HG03196 (cell line): ENCODE measurements around the gene TRIM31.
"Not testable (repeated sequence)": the region's sequence is repeated elsewhere in the genome, so short reads cannot be mapped to it uniquely, and the experiment has no call there.

ENCODE experiments used
- ATAC-seq: cut with Tn5 transposase; IDR thresholded peaks from one replicate; pipeline ENCODE4 v1.9.1; 2021; ENCODE audit not compliant: unreplicated experiment

Gene TRIM31

DNA sequence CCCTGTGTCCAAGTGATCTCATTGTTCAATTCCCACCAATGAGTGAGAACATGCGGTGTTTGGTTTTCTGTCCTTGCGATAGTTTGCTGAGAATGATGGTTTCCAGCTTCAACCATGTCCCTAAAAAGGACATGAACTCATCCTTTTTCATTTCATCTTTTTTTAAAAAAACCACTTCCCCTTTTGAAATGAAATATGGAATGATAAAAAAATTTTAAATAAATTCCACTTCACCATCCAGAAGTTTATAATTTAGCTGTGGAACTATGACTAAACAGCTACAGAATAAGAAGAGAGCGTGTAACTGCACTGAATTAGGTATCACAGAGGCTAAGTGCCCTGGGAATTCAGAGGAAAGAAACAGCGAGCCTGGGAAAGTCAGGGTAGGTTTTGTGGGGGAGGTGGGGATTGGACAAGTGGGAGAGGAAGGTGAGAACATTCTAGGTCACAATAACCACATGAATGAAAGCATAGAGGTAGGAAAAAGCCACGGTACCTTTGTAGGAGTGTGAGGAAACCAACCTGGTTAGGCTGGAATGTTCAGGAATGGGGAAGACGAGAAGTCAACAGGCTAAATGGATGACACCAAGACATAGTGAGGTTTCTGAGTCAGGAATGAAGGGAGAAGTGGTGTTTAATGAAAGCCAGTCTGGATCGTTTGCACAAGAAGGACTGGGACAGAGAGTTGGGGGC lies 37.1 kb upstream of the TRIM31 start:
- no peak for ATAC-seq

GRCh38 chr6:30149234-30149633 lies 36.3 kb upstream of the TRIM31 start:
- no peak for ATAC-seq

DNA sequence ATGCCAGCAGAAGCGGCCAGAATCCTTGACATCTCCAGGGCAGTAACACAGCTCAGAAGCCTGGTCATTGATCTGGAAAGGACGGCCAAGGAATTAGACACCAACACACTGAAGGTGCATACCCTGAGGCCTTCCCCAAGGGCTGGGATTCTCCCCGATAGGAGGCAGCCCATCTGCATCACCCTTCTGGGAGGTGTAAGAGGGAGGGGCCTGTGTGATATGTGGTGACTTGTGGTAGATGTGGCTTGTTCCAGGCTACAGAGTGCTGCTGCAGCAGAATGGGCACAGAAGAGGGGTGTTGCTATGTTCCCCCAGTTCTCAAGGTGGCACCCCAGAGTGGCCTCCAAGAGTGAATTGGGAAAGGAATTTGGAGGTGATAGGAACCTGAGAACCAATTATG lies 34.2 kb upstream of the TRIM31 start:
- ATAC-seq, result no peak

DNA sequence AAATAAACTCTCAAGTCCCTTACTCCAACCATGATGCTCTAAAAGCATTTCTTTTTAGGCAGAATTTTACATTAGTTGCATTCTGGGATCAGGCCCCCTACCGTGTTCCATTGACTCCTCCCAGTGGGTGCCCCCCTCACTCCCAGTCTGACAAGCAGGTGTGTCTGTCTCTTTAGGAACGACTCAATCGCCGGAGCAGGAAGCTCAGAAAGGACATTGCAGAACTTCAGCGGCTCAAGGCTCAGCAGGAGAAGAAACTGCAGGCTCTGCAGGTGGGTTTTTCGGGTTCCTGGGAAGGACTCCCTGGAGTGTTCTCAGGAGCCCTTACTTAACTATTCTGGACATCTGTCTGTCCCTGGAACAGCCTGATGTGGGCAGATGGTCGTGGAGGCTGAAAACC lies 32.9 kb upstream of the TRIM31 start:
- no peak for ATAC-seq

- ATAC-seq, result no peak
These were observed 31.9 kb upstream of the TRIM31 start for GRCh38 chr6:30144811-30145210.

DNA sequence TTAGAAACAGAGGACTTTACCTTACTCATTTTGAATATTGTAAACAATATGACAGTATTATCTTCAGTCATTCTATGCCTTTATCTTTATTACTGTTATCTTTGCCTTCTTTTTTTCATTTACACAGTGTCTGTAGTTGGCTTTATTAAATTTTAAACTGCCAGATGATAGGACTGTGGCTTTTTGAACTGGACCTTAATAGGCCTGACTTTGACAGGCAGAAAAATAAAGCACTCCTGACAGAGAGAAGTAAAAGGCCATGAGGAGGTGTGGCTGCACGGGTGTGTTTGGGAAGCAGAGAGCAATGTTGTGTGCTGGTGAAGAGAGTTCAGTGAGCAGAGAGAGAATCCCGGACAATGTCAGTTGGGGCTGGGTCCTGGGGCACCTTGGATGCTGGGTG lies 30.9 kb upstream of the TRIM31 start:
- no peak for ATAC-seq

- no peak for ATAC-seq
These were observed 29.8 kb upstream of the TRIM31 start for GRCh38 chr6:30142665-30143064.

DNA sequence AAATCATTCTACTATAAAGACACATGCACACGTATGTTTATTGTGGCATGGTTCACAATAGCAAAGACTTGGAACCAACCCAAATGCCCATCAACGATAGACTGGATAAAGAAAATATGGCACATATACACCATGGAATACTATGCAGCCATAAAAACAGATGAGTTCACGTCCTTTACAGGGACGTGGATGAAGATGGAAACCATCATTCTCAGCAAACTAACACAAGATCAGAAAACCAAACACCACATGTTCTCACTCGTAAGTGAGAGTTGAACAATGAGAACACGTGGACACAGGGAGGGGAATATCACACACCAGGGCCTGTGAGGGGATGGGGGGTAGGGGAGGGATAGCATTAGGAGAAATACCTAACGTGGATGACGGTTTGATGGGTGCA lies 27.4 kb upstream of the TRIM31 start:
- ATAC-seq, result not testable (repeated sequence)

DNA sequence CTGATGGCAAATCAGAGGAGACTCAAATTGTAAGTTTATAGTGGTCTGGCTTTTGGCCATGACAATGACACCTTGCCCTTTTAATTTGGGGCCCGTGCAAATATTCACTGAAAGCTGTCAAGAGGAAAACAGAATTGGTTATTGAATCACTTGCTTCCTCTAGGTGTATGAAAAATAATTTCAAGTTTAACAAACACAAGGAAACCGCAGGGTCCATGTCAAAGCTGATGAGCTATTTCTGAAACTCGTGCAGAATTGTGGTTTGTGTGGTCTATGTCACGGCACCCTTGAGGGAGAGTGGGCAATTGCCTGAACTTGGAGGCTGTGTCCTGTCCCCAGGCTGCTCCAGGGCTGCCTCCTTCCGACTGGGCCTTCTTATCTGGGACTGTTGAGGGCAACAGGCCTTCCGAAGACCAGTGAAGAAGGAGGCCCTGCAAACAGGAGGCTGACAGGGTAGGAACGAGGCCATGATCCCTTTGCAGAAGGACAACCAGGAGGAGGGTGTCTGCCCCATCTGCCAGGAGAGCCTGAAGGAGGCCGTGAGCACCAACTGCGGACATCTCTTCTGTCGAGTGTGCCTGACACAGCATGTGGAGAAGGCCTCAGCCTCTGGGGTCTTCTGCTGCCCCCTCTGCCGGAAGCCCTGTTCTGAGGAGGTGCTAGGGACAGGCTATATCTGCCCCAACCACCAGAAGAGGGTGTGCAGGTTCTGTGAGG lies 23.8 kb upstream of the TRIM31 start:
- ATAC-seq, result no peak

- ATAC-seq, result no peak
These were observed 22.9 kb upstream of the TRIM31 start, which contains the start of gene TRIM40 for GRCh38 chr6:30135757-30136156. TSS of gene TRIM40 (plus strand) at chr6:30136140. CDS start at chr6:30137037, 897 bp downstream.

DNA sequence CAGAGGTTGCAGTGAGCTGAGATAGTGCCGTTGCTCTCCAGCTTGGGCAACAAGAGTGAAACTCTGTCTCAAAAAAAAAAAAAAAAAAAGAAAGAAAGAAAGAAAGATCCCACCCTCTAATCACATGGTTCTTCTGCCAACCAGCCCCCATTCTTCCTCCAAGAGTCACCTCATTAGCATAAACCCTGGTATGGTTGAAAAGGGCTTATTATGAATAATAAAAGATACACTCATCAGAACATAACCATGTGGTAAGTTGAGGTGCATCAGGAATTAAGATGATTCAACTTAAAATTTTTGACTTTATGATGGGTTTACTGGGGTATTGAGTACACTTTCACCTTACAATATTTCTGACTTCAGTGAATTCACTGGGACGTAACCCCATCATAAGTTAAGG lies 22.3 kb upstream of the TRIM31 start:
- no peak for ATAC-seq

DNA sequence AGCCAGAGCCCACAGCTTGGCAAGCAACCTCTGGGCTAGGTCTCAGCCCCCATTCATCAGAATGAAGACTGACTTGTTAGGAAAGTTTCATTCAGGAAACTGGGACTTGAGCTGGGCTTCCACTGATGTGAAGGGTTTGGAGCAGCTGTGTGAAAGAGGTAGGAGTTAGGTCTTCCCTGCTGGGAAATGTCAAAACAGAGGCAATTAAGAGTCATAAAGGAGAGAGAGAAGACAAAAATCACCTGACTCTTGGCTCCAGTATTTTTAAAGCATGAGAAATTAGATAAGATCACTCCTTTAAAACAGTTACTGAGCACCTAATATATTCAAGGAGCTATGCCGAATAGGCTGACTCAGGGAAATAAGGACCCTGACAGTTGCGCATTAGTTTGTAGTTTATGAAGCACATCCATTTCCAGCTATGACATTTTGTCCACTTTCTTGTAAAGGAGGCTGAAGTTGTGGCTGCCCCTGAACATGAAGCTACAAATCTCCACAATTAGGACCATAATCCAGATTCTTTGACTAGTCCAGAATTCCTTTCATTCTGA lies 19.1 kb upstream of the TRIM31 start:
- no peak for ATAC-seq

GRCh38 chr6:30130887-30131862 lies 18.3 kb upstream of the TRIM31 start:
- ATAC-seq, result peak; percentile 65

- ATAC-seq, result no peak
These were observed 17.3 kb upstream of the TRIM31 start for GRCh38 chr6:30130179-30130679.

DNA sequence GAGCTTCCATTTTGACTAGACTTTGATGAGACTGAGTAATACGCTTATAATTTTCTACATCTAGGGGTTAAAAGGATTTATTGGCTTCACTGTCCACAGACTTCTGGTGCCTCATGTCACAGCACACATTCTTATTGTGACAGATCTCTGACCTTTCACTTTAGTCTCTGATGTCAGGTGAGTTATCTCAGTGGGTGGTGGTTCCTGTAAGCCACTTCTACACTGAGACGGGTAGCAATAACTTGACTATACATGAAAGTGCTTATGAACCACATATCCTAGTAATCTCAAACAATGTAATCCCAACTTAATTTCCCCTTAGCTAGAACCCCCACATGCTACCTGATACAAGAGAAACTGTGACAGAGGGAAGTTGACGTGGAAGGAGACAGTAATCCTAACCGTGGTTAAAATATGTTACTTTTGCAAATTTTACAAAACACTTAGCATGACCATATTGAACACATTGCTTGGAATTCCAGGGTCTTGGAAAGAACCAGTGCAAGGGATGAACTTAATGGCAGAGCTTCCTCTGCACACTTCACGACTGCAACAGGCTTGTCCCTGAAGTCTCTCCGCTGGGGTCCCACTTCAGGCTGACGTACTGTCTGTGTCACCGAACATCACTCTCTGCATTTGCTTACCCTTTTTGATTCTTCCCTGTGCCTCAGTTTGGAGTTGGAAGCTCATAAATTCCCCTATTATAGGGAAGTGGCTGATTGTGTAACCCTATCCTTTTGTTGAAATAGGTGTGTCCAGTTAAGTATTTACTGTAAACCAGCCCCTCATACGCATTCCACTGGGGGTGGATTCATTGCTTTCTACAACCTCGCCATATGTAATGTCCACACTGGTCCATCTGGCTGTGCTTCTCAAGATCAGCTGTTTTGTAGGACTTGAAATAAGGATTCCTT lies 16.6 kb upstream of the TRIM31 start:
- ATAC-seq, result no peak

GRCh38 chr6:30127238-30128093 lies 14.6 kb upstream of the TRIM31 start:
- ATAC-seq, result no peak

DNA sequence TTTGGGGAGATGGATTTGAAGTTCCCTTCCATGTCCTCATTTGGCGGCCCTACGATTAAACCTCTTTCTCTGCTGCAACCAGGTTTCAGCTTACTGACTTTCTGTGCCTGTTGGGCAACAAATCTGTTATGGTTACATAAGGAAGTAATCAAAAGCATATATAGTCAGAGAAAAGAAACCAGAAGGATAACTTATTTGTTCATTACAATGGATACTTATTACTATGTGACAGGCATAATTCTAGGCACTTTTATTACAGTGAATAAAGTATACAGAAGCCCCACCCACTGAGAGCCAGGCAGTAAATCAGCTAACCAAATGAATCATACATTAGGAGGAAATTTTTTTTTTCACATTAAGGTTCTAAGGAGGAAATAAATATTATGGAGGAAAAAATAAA lies 9.6 kb upstream of the TRIM31 start:
- ATAC-seq, result no peak

DNA sequence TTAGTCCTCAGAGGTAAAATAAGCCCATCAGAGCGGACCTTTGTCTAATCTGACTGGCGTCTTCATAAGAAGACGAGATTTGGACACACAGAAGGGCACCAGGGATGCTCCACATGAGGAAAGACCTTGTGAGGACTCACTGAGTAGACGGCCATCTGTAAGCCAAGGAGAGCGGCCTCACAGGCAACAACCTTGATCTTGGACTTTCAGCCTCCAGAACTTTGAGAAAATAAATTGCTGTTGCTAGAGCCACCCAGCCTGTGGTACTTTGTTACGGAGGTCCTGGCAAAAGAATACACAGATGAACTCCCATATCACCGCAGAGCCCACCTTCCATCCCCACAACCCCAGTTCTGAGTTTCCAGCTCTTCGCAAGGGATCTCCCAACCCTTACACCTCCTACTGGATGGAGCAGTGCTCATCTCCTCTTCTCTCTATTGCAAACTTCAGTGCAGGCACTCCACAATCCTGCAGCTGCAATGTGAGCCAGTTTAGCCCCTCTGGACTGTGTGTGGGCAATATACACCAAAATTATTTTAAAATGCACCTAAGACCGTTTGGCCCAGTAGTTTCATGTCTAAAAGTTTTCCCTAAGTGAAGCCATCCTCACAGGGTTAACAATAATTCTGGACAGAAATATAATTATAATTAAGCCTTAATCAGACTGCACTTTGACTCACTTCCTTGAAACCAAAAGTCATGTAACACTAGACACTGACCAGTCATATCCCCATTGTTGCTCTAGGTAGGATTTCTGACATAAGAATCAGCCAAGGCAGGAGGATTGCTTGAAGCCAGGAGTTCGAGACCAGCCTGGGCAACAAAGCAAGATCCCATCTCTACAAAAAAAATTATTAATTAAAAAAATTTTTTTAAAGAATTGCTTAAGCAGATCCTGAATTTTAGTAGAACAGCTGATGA lies 8.8 kb upstream of the TRIM31 start:
- no peak for ATAC-seq
